Type B pancreatic cell (in vitro differentiated cells): ENCODE measurements around the gene SPOUT1. TPM values are rescaled to one million over a fixed set of nuclear protein-coding genes. Genes with fewer than 3 reads are reported as not detected.

Source experiments
- DNase-seq: peaks from one replicate; pipeline ENCODE4 v3.0.0; 2021; ENCODE audit warnings: mixed read lengths; ENCODE audit not compliant: unreplicated experiment; ENCODE audit errors: extremely low spot score
- H3K27ac Mint-ChIP-seq: 2 replicates; pipeline ENCODE4 v1.8.0; 2021; ENCODE audit warnings: mild to moderate bottlenecking, mixed read lengths
- H3K27me3 Mint-ChIP-seq: 2 replicates; pipeline ENCODE4 v1.8.0; 2021; ENCODE audit warnings: mixed read lengths
- H3K36me3 Mint-ChIP-seq: 2 replicates; pipeline ENCODE4 v1.8.0; 2021; ENCODE audit warnings: mixed read lengths
- H3K4me1 Mint-ChIP-seq: one replicate; pipeline ENCODE4 v1.8.0; 2021; ENCODE audit warnings: mixed read lengths; ENCODE audit not compliant: unreplicated experiment
- H3K4me3 Mint-ChIP-seq: 2 replicates; pipeline ENCODE4 v1.8.0; 2021; ENCODE audit warnings: mild to moderate bottlenecking, mixed read lengths
- H3K9me3 Mint-ChIP-seq: 2 replicates; pipeline ENCODE4 v1.8.0; 2021; ENCODE audit warnings: mixed read lengths
- total RNA-seq: library from RNA; stranded (reverse); gene quantifications from 2 replicates; pipeline ENCODE4 v1.2.1, GENCODE V29; 2021; ENCODE audit warnings: low replicate concordance
- TF ChIP-seq, protein P1 (sequence below): fragments of 200-600 bp; sonication (generic); conservative IDR thresholded peaks from 2 replicates; pipeline ENCODE4 v1.5.0; 2021; ENCODE audit warnings: antibody characterized with exemption, mild to moderate bottlenecking

The SPOUT1 gene
- total RNA-seq, 1 donor from 2014 or later, result 53.4 TPM

GRCh38 chr9:128774804-128775203 is 54.8 kb downstream of the SPOUT1 start:
- TF ChIP-seq, protein P1, sequence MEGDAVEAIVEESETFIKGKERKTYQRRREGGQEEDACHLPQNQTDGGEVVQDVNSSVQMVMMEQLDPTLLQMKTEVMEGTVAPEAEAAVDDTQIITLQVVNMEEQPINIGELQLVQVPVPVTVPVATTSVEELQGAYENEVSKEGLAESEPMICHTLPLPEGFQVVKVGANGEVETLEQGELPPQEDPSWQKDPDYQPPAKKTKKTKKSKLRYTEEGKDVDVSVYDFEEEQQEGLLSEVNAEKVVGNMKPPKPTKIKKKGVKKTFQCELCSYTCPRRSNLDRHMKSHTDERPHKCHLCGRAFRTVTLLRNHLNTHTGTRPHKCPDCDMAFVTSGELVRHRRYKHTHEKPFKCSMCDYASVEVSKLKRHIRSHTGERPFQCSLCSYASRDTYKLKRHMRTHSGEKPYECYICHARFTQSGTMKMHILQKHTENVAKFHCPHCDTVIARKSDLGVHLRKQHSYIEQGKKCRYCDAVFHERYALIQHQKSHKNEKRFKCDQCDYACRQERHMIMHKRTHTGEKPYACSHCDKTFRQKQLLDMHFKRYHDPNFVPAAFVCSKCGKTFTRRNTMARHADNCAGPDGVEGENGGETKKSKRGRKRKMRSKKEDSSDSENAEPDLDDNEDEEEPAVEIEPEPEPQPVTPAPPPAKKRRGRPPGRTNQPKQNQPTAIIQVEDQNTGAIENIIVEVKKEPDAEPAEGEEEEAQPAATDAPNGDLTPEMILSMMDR, result no peak
- Mint-ChIP-seq H3K4me1 (peaks cover 10% of the 10 kb centered on the region), H3K27ac (no peak overlapping the region), H3K27me3 (no peaks in the 10 kb centered on the region), H3K4me3 (no peak overlapping the region), H3K9me3 (no peaks in the 10 kb centered on the region), H3K36me3 (no peaks in the 10 kb centered on the region)
- no peak for DNase-seq

DNA sequence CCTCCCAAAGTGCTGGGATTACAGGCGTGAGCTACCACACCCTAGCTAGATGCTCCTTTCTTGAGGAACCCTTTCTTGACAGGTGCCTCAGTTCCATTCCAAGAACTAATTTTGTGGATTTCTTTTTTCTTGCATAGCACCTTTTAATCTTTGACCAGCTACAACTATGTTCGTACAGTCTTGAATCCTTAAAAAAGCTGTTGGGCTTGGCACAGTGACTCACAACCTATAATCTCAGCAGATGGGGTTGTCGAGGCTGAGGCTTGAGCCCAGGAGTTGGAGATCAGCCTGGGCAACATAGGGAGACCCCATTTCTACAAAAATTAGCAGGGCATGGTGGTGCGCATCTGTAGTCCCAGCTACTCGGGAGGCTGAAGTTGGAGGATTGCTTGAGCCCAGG is 56.5 kb downstream of the SPOUT1 start:
- no peaks in the 10 kb centered on the region for H3K27me3 Mint-ChIP-seq
- H3K9me3 Mint-ChIP-seq, result no peaks in the 10 kb centered on the region
- peaks cover 12% of the 10 kb centered on the region for H3K4me1 Mint-ChIP-seq
- TF ChIP-seq, protein P1, result no peak
- peak overlapping the region; percentile 96 for H3K4me3 Mint-ChIP-seq
- peak overlapping the region; percentile 83 for H3K27ac Mint-ChIP-seq
- no peaks in the 10 kb centered on the region for H3K36me3 Mint-ChIP-seq
- DNase-seq, result no peak

DNA sequence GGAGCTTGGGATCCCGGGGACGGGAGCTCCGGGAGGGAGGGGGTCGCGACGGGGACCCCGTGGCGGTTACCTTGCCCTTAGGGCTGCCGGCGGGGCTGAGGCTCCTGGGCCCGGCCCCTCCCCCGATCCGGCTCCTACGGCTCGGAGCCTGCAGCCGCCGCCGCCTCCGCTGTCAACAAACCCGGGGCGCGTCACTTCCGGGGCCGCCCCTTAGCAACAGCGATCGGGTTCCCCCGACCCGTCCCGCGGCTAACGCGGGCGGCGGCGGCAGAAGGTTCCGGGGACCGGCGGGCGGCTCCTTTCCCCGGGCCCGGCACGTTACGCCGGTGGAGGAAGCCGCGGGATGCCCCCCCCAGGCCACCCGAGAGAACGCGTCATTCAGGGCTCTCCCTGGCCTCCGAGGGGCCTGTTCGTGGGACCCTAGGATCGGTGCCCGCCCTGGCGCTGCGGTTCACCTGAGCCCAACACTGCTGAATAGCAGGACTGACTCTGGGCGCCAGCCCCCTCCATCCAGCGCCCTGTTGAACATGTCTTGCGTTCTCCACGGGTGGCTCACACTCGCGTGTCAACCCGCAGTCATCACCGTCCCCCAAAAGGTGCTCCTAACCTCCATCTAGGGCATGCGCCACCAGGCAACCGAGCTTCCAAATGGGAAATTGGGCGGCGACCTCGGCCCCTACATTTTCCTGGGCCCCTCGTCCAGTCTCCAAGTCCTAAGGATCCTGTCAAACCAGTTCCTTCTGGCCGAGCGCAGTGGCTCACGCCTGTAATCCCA is 57.7 kb downstream of the SPOUT1 start, which contains the start of gene ZER1:
Gene ZER1 (minus strand): TSS at position 183 of the 775 bp plus-strand sequence. CDS start 16,362 bp downstream, outside the sequence.
- Mint-ChIP-seq H3K36me3 (no peaks in the 10 kb centered on the region), H3K27me3 (no peaks in the 10 kb centered on the region), H3K27ac (peak within 1 kb of the TSS; percentile 99), H3K4me3 (peak within 1 kb of the TSS; percentile 96), H3K9me3 (no peaks in the 10 kb centered on the region), H3K4me1 (peaks cover 12% of the 10 kb centered on the region)
- TF ChIP-seq, protein P1, result no peak
- peak; percentile 96 for DNase-seq

GRCh38 chr9:128771094-128771721 is 58.4 kb downstream of the SPOUT1 start:
- TF ChIP-seq, protein P1, result no peak
- no peak for DNase-seq
- no peaks in the 10 kb centered on the region for H3K9me3 Mint-ChIP-seq
- H3K4me3 Mint-ChIP-seq, result peak overlapping the region; percentile 96
- H3K36me3 Mint-ChIP-seq, result no peaks in the 10 kb centered on the region
- peak overlapping the region; percentile 99 for H3K27ac Mint-ChIP-seq
- no peaks in the 10 kb centered on the region for H3K27me3 Mint-ChIP-seq
- H3K4me1 Mint-ChIP-seq, result peaks cover 12% of the 10 kb centered on the region

- peaks cover 12% of the 10 kb centered on the region for H3K4me1 Mint-ChIP-seq
- H3K9me3 Mint-ChIP-seq, result no peaks in the 10 kb centered on the region
- peak overlapping the region; percentile 96 for H3K4me3 Mint-ChIP-seq
- TF ChIP-seq, protein P1, result no peak
- H3K27ac Mint-ChIP-seq, result peak overlapping the region; percentile 99
- no peaks in the 10 kb centered on the region for H3K36me3 Mint-ChIP-seq
- DNase-seq, result no peak
- no peaks in the 10 kb centered on the region for H3K27me3 Mint-ChIP-seq
Measured at GRCh38 chr9:128770286-128771030, 59.1 kb downstream of the SPOUT1 start.

Other genes with a start within 250 kb of the SPOUT1 start
- gene DYNC2I2, start 172.9 kb downstream of the SPOUT1 start, total RNA-seq, result 65.0 and 70.6 TPM in 2 replicates
- gene SET, start 140.6 kb downstream of the SPOUT1 start, total RNA-seq, result 450 and 545 TPM in 2 replicates
- 6.9 and 11.7 TPM in 2 replicates for gene PKN3, start 127.3 kb downstream of the SPOUT1 start, total RNA-seq
- 25.6 and 53.5 TPM in 2 replicates for gene ZDHHC12, start 105.7 kb downstream of the SPOUT1 start, total RNA-seq
- 36.8 and 45.7 TPM in 2 replicates for gene ZER1, start 57.9 kb downstream of the SPOUT1 start, total RNA-seq
- 29.0 and 33.5 TPM in 2 replicates for gene TBC1D13, start 42.5 kb downstream of the SPOUT1 start, total RNA-seq
- gene ENDOG, start 11.3 kb downstream of the SPOUT1 start, total RNA-seq, result 24.1 and 30.8 TPM in 2 replicates
- 4.0 and 11.5 TPM in 2 replicates for gene KYAT1, start 52.2 kb upstream of the SPOUT1 start, total RNA-seq
- gene LRRC8A, start 52.3 kb upstream of the SPOUT1 start, total RNA-seq, result 33.2 and 38.2 TPM in 2 replicates
- 10.0 and 14.3 TPM in 2 replicates for gene PHYHD1, start 91.2 kb upstream of the SPOUT1 start, total RNA-seq
- 18.8 and 21.6 TPM in 2 replicates for gene DOLK, start 117.8 kb upstream of the SPOUT1 start, total RNA-seq
- gene NUP188, start 117.9 kb upstream of the SPOUT1 start, total RNA-seq, result 36.4 and 63.7 TPM in 2 replicates
- 126 and 224 TPM in 2 replicates for gene SH3GLB2, start 198.5 kb upstream of the SPOUT1 start, total RNA-seq
- gene MIGA2, start 206.8 kb upstream of the SPOUT1 start, total RNA-seq, result 38.4 and 41.6 TPM in 2 replicates